Measurements from ENCODE around the gene MCAT.

Gene MCAT

GRCh38 chr22:43180670-43181069, 37.5 kb upstream of the MCAT start:
- no peaks in the 10 kb centered on the region for H3K27me3 ChIP-seq (ENCODE audit: insufficient read depth, low read length, poor library complexity)
- H3K4me2 ChIP-seq (ENCODE audit: low read length): no peak overlapping the region
- DNase-seq: no peak
- H4K5ac ChIP-seq (ENCODE audit: low read length): no peak overlapping the region
- no peak overlapping the region for H3K4ac ChIP-seq (ENCODE audit: low read depth, low read length)
- no peak overlapping the region for H3K4me3 ChIP-seq (ENCODE audit: low read length)
- peaks cover 4% of the 10 kb centered on the region for H3K79me2 ChIP-seq (ENCODE audit: control insufficient read depth, insufficient read depth, low read length)
- peaks cover under 1% of the 10 kb centered on the region for H3K4me1 ChIP-seq (ENCODE audit: control insufficient read depth, low read depth, low read length)
- WGBS (ENCODE audit: extremely low coverage, insufficient coverage, low lambda C conversion rate): no CpG with 5 or more reads among the region's 15 CpGs
- no peak overlapping the region for H2BK5ac ChIP-seq (ENCODE audit: low read length)
- H3K36me3 ChIP-seq (ENCODE audit: control insufficient read depth, insufficient read depth, low read length): peaks cover 4% of the 10 kb centered on the region
- H3K18ac ChIP-seq (ENCODE audit: low read length): no peak overlapping the region
- H3K23ac ChIP-seq (ENCODE audit: low read length): no peak overlapping the region
- H2BK120ac ChIP-seq (ENCODE audit: low read depth, low read length): no peak overlapping the region
- H3K27ac ChIP-seq (ENCODE audit: low read depth, low read length): no peak overlapping the region
- H4K8ac ChIP-seq (ENCODE audit: low read depth, low read length): no peak overlapping the region
- no peak overlapping the region for H3K9ac ChIP-seq (ENCODE audit: low read length)
- H2AK5ac ChIP-seq (ENCODE audit: low read length): no peak overlapping the region
- no peak overlapping the region for H2BK15ac ChIP-seq (replicated peaks; ENCODE audit: low read depth)
- H3K56ac ChIP-seq (ENCODE audit: low read length): no peak overlapping the region
- H3K79me1 ChIP-seq (ENCODE audit: low read length): peaks cover 5% of the 10 kb centered on the region

DNA sequence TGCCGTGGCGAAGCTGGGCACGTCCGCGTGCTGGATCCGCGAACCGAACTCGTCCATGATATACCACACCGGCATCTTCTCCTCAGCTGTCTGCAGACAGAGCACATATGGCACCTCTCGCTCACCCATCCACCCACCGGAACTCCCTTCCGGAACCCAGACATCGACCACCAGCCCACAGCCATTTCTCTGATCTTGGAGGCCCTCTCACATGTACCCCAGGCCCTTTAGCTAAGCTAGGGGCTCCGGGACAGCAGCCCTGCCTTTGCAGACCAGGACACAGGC, 36.7 kb upstream of the MCAT start:
- peaks cover 4% of the 10 kb centered on the region for H3K36me3 ChIP-seq (ENCODE audit: control insufficient read depth, insufficient read depth, low read length)
- no CpG with 5 or more reads among the region's 15 CpGs for WGBS (ENCODE audit: extremely low coverage, insufficient coverage, low lambda C conversion rate)

GRCh38 chr22:43179146-43179910, 36.1 kb upstream of the MCAT start:
- peaks cover 4% of the 10 kb centered on the region for H3K36me3 ChIP-seq (ENCODE audit: control insufficient read depth, insufficient read depth, low read length)
- no peak overlapping the region for H3K9ac ChIP-seq (ENCODE audit: low read length)
- no peaks in the 10 kb centered on the region for H3K4me1 ChIP-seq (ENCODE audit: control insufficient read depth, low read depth, low read length)
- peaks cover 2% of the 10 kb centered on the region for H3K79me2 ChIP-seq (ENCODE audit: control insufficient read depth, insufficient read depth, low read length)
- H3K4me2 ChIP-seq (ENCODE audit: low read length): no peak overlapping the region
- no peak overlapping the region for H3K4ac ChIP-seq (ENCODE audit: low read depth, low read length)
- DNase-seq: no peak
- H4K5ac ChIP-seq (ENCODE audit: low read length): no peak overlapping the region
- no peak overlapping the region for H2BK120ac ChIP-seq (ENCODE audit: low read depth, low read length)
- H3K23ac ChIP-seq (ENCODE audit: low read length): no peak overlapping the region
- no peak overlapping the region for H2AK5ac ChIP-seq (ENCODE audit: low read length)
- H3K27me3 ChIP-seq (ENCODE audit: insufficient read depth, low read length, poor library complexity): no peaks in the 10 kb centered on the region
- no peak overlapping the region for H2BK5ac ChIP-seq (ENCODE audit: low read length)
- no peak overlapping the region for H4K8ac ChIP-seq (ENCODE audit: low read depth, low read length)
- no peak overlapping the region for H3K56ac ChIP-seq (ENCODE audit: low read length)
- H3K4me3 ChIP-seq (ENCODE audit: low read length): no peak overlapping the region
- WGBS (ENCODE audit: extremely low coverage, insufficient coverage, low lambda C conversion rate): no CpG with 5 or more reads among the region's 25 CpGs
- no peak overlapping the region for H2BK15ac ChIP-seq (replicated peaks; ENCODE audit: low read depth)
- H3K79me1 ChIP-seq (ENCODE audit: low read length): peaks cover 2% of the 10 kb centered on the region
- H3K27ac ChIP-seq (ENCODE audit: low read depth, low read length): no peak overlapping the region
- H3K18ac ChIP-seq (ENCODE audit: low read length): no peak overlapping the region

More for the DNA sequence above, 36.7 kb upstream of the MCAT start:
- H3K79me1 ChIP-seq (ENCODE audit: low read length): peaks cover 2% of the 10 kb centered on the region
- no peak overlapping the region for H2AK5ac ChIP-seq (ENCODE audit: low read length)
- no peak for DNase-seq
- H3K23ac ChIP-seq (ENCODE audit: low read length): no peak overlapping the region
- no peak overlapping the region for H2BK5ac ChIP-seq (ENCODE audit: low read length)
- H2BK120ac ChIP-seq (ENCODE audit: low read depth, low read length): no peak overlapping the region
- no peak overlapping the region for H3K9ac ChIP-seq (ENCODE audit: low read length)
- H3K4me2 ChIP-seq (ENCODE audit: low read length): no peak overlapping the region
- no peak overlapping the region for H2BK15ac ChIP-seq (replicated peaks; ENCODE audit: low read depth)
- H3K27ac ChIP-seq (ENCODE audit: low read depth, low read length): no peak overlapping the region
- peaks cover 2% of the 10 kb centered on the region for H3K79me2 ChIP-seq (ENCODE audit: control insufficient read depth, insufficient read depth, low read length)
- H3K27me3 ChIP-seq (ENCODE audit: insufficient read depth, low read length, poor library complexity): no peaks in the 10 kb centered on the region
- no peaks in the 10 kb centered on the region for H3K4me1 ChIP-seq (ENCODE audit: control insufficient read depth, low read depth, low read length)
- H3K18ac ChIP-seq (ENCODE audit: low read length): no peak overlapping the region
- no peak overlapping the region for H4K8ac ChIP-seq (ENCODE audit: low read depth, low read length)
- no peak overlapping the region for H3K56ac ChIP-seq (ENCODE audit: low read length)
- H3K4ac ChIP-seq (ENCODE audit: low read depth, low read length): no peak overlapping the region
- H4K5ac ChIP-seq (ENCODE audit: low read length): no peak overlapping the region
- no peak overlapping the region for H3K4me3 ChIP-seq (ENCODE audit: low read length)

DNA sequence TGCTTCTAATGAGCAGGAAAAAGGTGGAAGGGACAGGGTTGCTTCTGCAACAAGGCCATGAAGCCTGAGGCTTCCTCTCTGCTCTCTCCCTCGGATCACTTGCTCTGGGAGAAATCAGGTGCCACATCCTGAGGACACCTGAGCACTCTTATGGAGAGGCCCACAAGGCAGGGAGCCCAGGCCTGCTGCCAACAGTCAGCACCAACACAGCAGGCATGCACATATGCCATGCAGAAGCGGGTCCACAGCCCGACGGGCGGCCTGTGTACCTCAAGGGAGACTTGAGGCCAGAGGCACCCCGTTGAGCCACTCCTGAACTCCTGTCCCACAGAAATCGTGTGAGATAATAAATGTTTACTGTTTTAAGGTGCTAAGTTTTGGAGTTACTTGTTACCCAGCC, 34.3 kb upstream of the MCAT start:
- Histone ChIP-seq H3K4me2 (ENCODE audit: low read length) (no peak overlapping the region), H3K23ac (ENCODE audit: low read length) (no peak overlapping the region), H3K9ac (ENCODE audit: low read length) (no peak overlapping the region), H3K79me2 (ENCODE audit: control insufficient read depth, insufficient read depth, low read length) (no peaks in the 10 kb centered on the region), H4K8ac (ENCODE audit: low read depth, low read length) (no peak overlapping the region), H3K56ac (ENCODE audit: low read length) (no peak overlapping the region), H2BK15ac (replicated peaks; ENCODE audit: low read depth) (no peak overlapping the region), H3K4me3 (ENCODE audit: low read length) (no peak overlapping the region), H2BK120ac (ENCODE audit: low read depth, low read length) (no peak overlapping the region), H4K5ac (ENCODE audit: low read length) (no peak overlapping the region), H2AK5ac (ENCODE audit: low read length) (no peak overlapping the region), H3K27me3 (ENCODE audit: insufficient read depth, low read length, poor library complexity) (no peaks in the 10 kb centered on the region), H3K4me1 (ENCODE audit: control insufficient read depth, low read depth, low read length) (no peaks in the 10 kb centered on the region), H3K27ac (ENCODE audit: low read depth, low read length) (no peak overlapping the region), H3K36me3 (ENCODE audit: control insufficient read depth, insufficient read depth, low read length) (peaks cover 6% of the 10 kb centered on the region), H2BK5ac (ENCODE audit: low read length) (no peak overlapping the region), H3K4ac (ENCODE audit: low read depth, low read length) (no peak overlapping the region), H3K18ac (ENCODE audit: low read length) (no peak overlapping the region), H3K79me1 (ENCODE audit: low read length) (no peaks in the 10 kb centered on the region)
- WGBS (ENCODE audit: extremely low coverage, insufficient coverage, low lambda C conversion rate): no CpG with 5 or more reads among the region's 7 CpGs
- no peak for DNase-seq

GRCh38 chr22:43176090-43176489, 32.9 kb upstream of the MCAT start:
- peaks cover 6% of the 10 kb centered on the region for H3K36me3 ChIP-seq (ENCODE audit: control insufficient read depth, insufficient read depth, low read length)

DNA sequence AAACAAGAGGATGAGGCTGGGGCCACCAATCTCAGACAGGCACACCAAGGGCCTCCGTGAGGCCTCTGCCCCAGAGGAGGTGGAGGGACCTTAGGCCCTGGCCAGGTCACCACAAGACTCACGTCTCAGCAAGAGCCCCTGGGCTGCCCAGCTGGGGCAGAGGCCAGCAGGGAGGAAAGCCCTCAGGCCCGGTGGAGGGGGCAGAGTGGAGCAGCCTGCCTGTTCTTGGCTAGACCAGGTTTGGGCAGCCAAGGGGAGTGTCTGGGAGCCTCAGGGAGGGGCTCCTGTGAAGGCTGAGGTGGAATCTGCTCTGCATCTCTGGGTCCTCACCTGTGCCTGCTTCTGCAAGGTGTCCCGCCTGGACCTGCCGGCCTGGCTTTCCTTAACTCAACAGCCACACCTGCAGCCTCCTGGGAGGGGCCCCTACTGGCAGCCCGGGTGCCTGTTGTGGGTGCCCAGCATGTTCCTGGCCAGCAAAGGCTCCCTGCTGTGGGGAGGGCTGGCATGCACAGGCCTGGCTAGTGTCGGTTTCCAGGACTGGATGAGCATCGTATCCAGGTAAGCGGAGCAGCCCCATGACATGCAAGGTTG, 31.8 kb upstream of the MCAT start:
- no peak overlapping the region for H3K9ac ChIP-seq (ENCODE audit: low read length)
- no peak overlapping the region for H2BK120ac ChIP-seq (ENCODE audit: low read depth, low read length)
- H4K8ac ChIP-seq (ENCODE audit: low read depth, low read length): no peak overlapping the region
- no peak for DNase-seq
- H3K23ac ChIP-seq (ENCODE audit: low read length): no peak overlapping the region
- no peak overlapping the region for H2BK15ac ChIP-seq (replicated peaks; ENCODE audit: low read depth)
- no peak overlapping the region for H3K56ac ChIP-seq (ENCODE audit: low read length)
- no peak overlapping the region for H3K27ac ChIP-seq (ENCODE audit: low read depth, low read length)
- H3K4me3 ChIP-seq (ENCODE audit: low read length): no peak overlapping the region
- H3K27me3 ChIP-seq (ENCODE audit: insufficient read depth, low read length, poor library complexity): no peaks in the 10 kb centered on the region
- H3K4me2 ChIP-seq (ENCODE audit: low read length): no peak overlapping the region
- no peaks in the 10 kb centered on the region for H3K79me1 ChIP-seq (ENCODE audit: low read length)
- no peak overlapping the region for H2AK5ac ChIP-seq (ENCODE audit: low read length)
- no peak overlapping the region for H4K5ac ChIP-seq (ENCODE audit: low read length)
- no peaks in the 10 kb centered on the region for H3K4me1 ChIP-seq (ENCODE audit: control insufficient read depth, low read depth, low read length)
- peaks cover 6% of the 10 kb centered on the region for H3K36me3 ChIP-seq (ENCODE audit: control insufficient read depth, insufficient read depth, low read length)
- no peaks in the 10 kb centered on the region for H3K79me2 ChIP-seq (ENCODE audit: control insufficient read depth, insufficient read depth, low read length)
- H3K18ac ChIP-seq (ENCODE audit: low read length): no peak overlapping the region
- no peak overlapping the region for H2BK5ac ChIP-seq (ENCODE audit: low read length)
- no CpG with 5 or more reads among the region's 9 CpGs for WGBS (ENCODE audit: extremely low coverage, insufficient coverage, low lambda C conversion rate)
- no peak overlapping the region for H3K4ac ChIP-seq (ENCODE audit: low read depth, low read length)

More at GRCh38 chr22:43176090-43176489, 32.9 kb upstream of the MCAT start:
- H2BK5ac ChIP-seq (ENCODE audit: low read length): no peak overlapping the region
- no peak overlapping the region for H3K4me2 ChIP-seq (ENCODE audit: low read length)
- H3K27ac ChIP-seq (ENCODE audit: low read depth, low read length): no peak overlapping the region
- no peak overlapping the region for H3K23ac ChIP-seq (ENCODE audit: low read length)
- WGBS (ENCODE audit: extremely low coverage, insufficient coverage, low lambda C conversion rate): no CpG with 5 or more reads among the region's 15 CpGs
- H4K5ac ChIP-seq (ENCODE audit: low read length): no peak overlapping the region
- H4K8ac ChIP-seq (ENCODE audit: low read depth, low read length): no peak overlapping the region
- no peak overlapping the region for H2BK120ac ChIP-seq (ENCODE audit: low read depth, low read length)
- no peaks in the 10 kb centered on the region for H3K79me1 ChIP-seq (ENCODE audit: low read length)
- no peak overlapping the region for H2BK15ac ChIP-seq (replicated peaks; ENCODE audit: low read depth)
- H2AK5ac ChIP-seq (ENCODE audit: low read length): no peak overlapping the region
- H3K79me2 ChIP-seq (ENCODE audit: control insufficient read depth, insufficient read depth, low read length): no peaks in the 10 kb centered on the region
- no peak for DNase-seq
- no peaks in the 10 kb centered on the region for H3K27me3 ChIP-seq (ENCODE audit: insufficient read depth, low read length, poor library complexity)
- no peak overlapping the region for H3K9ac ChIP-seq (ENCODE audit: low read length)
- H3K4me3 ChIP-seq (ENCODE audit: low read length): no peak overlapping the region
- no peak overlapping the region for H3K18ac ChIP-seq (ENCODE audit: low read length)
- no peaks in the 10 kb centered on the region for H3K4me1 ChIP-seq (ENCODE audit: control insufficient read depth, low read depth, low read length)
- no peak overlapping the region for H3K4ac ChIP-seq (ENCODE audit: low read depth, low read length)
- H3K56ac ChIP-seq (ENCODE audit: low read length): no peak overlapping the region
